ENCODE results near the gene POU4F2.

The POU4F2 gene, protein sequence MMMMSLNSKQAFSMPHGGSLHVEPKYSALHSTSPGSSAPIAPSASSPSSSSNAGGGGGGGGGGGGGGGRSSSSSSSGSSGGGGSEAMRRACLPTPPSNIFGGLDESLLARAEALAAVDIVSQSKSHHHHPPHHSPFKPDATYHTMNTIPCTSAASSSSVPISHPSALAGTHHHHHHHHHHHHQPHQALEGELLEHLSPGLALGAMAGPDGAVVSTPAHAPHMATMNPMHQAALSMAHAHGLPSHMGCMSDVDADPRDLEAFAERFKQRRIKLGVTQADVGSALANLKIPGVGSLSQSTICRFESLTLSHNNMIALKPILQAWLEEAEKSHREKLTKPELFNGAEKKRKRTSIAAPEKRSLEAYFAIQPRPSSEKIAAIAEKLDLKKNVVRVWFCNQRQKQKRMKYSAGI

DNA sequence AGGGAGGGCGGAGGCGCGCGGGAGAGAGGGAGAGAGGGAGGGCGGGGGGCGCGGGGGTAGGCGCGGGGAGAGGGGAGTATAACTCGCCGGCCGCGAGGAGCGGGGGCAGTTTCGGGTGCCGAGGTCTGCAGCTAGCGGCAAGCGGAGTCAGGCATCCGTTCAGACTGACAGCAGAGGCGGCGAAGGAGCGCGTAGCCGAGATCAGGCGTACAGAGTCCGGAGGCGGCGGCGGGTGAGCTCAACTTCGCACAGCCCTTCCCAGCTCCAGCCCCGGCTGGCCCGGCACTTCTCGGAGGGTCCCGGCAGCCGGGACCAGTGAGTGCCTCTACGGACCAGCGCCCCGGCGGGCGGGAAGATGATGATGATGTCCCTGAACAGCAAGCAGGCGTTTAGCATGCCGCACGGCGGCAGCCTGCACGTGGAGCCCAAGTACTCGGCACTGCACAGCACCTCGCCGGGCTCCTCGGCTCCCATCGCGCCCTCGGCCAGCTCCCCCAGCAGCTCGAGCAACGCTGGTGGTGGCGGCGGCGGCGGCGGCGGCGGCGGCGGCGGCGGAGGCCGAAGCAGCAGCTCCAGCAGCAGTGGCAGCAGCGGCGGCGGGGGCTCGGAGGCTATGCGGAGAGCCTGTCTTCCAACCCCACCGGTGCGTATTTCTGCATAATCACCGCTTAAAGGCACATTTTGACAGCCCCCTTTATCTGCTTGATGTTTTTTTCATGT lies at the start of gene POU4F2:
Gene POU4F2 (plus strand): TSS at position 108 of the 720 bp plus-strand sequence. CDS start 248 bp downstream, at position 356.
- no peak for DNase-seq

DNA sequence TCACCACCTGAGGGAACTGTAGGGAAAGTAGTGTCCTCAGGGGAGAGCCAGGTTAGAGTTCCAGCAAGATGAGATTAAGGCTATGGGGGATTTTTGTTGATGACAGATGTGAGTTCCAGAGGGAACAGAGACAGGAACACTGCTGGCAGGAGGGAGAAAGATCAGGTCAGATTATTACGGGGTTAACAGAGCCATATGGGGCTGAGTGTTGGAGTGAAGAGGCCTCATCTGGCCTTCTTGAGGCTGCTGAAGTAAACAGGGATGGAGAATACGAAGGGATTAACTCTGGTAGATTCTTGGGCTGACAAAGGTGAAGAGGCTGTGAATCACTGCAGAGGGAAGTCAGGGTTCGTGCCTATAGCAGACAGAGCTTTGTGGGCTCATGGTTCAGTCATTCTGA lies 47.9 kb upstream of the POU4F2 start:
- DNase-seq, result no peak

DNA sequence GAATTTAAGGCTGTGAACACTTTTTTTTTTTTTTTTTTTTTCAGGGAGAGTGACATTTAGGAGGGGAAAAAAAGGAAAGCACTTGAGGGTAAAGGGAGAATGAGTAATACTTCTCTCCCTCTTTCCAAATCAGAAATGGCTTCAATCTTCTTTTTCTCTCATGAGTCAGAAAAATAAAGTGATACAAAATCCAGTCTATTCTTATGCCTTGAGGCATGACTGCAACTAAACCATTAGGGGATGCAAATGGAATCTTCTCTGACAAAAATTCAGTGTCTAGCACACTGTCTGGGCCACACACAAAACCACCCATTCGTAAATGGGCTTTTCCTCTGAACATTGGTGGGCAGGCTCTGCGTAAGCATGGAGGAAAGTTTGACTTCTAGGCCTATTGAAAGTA lies 46.7 kb upstream of the POU4F2 start:
- DNase-seq, result no peak

DNA sequence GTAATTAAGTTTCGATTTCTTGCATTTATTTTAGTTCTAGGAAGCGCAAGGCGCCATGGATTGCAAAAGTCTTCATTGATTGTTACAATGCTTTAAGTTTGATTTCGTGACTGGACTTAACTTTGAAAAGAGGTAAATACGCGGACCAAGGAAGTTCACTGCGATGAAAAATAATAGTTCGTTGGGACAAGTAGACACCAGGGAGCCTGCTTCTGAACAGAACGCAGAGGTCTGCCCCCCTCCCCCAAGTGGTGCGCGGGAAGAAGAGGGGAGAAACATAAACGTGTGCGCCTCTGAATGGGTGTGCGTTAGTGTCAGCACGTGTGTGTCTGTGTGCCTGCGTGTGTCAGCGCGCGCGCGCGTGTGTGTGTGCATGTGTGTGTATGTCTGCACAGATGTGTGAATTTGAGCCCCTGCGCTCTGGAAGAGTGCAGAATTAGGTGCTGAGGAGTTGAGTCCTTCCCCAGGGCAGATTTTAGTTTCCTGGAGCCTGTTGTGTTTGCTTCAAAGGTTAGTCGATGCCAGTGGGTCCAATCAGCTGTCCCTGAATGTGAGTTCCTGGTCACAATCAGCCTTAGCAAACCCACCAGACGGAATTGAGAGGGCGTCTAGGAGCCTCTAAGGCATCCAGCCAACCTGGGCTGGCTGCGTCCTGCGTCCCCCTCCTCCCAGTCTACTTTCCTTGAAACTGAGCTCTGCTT lies 5.8 kb upstream of the POU4F2 start:
- DNase-seq, result no peak

DNA sequence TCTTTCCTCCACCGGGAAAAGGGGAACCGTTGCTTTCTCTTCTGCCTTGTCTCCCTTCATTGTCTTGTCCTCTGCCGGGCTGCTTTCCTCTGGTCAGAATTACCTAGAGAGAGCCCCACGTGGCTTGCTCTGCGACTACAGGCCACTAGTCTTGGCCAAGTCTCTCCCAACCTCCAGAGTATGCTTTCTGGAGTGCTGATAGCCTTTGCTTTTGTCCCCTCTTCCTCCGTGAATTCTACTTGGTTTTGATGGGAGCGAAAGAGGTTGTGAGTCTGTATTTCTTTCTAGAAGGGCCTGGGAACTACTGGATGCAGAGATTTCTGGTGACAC lies 5.3 kb upstream of the POU4F2 start:
- DNase-seq, result no peak

DNA sequence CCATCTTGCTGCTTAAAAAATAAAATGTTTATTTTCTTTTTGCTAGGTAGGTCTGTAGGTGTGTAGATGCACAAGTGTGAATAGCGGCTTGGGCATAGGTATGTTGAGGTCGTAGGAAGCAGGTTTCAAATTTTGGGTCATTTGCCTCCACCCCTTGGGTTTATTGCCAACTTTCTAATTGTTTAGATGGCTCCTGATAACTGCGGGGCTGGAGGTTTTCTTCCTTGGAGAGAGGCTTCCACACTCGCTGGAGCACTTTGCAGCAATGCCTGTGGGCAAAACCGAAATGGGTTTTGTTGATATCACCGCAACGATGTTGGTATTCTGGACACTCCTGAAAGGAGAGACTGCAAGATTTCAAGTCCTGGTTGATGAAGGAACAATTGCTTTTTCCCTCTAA lies 3.9 kb upstream of the POU4F2 start:
- DNase-seq, result no peak

DNA sequence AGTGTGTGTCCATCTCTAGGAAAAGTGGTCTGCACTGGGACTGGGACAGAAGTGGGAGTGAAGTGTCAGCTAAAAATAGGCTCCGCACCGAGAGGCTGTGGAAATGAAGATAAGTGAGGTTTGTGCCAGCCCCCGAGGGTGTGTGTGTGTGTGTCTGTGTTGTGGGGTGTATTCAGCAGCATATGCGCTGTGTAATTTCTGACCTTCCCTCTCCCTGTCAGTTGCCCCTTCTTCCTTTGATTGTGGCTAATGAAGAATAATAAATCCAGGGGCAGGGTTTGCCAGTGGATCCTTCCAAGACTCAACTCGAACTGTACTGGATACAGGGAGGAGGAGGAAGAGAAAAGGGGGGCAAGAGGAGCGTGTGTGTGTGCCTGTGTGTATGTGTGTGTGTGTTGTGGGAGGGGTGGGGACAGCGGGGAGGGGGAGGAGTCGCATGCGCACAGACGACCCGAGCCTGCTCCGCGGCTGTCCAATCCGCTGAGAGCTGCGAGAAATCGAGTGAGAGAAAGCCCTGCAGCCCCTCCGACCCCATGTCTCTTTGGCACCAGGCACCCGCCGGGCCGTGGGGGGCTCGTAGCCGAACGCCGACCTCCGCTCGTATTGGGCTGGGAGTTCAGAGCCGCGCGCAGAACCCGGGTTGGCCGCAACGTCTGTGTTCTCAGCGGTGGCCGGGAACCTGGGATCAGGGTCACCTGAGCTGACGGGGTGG lies 916 bp upstream of the POU4F2 start:
- DNase-seq, result no peak

DNA sequence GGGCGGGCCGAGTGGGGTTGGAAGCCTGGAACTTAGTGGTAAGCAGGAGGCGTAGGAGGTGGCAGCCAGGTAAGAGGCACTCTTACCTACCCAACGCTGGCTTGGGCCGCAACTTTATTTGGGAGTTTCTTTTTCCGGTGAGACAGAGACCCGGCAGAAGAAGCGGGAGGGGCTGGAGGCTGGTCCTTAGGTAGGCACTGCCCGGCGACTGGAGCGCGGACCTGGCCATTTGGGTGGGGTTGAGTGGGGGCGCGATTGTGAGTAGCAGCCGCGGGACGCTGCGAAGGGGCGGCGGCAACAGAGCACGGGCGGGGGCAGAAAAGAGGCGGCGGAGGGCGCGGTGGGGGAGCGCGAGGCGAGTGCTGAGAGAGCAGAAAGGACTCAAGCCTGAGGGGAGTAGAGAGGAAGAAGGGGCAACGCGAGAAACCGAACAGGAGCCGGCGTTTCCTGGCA lies 334 bp upstream of the POU4F2 start:
- no peak for DNase-seq

DNA sequence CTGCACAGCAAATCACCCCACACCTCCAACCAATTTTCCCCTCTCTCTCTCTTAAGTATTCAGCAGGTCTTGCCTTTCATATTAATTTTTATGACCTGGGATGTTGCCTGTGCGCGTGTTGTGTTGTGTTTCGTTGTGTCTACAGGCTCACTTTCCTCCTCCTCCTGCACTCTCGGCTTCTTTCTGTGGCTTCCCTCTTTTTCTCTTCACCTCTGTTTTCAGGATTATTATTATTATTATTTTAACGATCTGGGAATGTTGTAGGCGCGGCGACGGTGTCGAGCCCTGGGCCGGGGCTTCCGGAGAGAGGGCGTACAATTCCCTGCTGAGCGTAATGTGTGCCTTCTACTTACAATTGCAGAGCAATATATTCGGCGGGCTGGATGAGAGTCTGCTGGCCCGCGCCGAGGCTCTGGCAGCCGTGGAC lies 826 bp downstream of the POU4F2 start:
- DNase-seq, result no peak

DNA sequence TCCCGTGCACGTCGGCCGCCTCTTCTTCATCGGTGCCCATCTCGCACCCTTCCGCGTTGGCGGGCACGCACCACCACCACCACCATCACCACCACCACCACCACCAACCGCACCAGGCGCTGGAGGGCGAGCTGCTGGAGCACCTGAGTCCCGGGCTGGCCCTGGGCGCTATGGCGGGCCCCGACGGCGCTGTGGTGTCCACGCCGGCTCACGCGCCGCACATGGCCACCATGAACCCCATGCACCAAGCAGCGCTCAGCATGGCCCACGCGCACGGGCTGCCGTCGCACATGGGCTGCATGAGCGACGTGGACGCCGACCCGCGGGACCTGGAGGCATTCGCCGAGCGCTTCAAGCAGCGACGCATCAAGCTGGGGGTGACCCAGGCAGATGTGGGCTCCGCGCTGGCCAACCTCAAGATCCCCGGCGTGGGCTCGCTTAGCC lies 1.4 kb downstream of the POU4F2 start:
- DNase-seq, result no peak

DNA sequence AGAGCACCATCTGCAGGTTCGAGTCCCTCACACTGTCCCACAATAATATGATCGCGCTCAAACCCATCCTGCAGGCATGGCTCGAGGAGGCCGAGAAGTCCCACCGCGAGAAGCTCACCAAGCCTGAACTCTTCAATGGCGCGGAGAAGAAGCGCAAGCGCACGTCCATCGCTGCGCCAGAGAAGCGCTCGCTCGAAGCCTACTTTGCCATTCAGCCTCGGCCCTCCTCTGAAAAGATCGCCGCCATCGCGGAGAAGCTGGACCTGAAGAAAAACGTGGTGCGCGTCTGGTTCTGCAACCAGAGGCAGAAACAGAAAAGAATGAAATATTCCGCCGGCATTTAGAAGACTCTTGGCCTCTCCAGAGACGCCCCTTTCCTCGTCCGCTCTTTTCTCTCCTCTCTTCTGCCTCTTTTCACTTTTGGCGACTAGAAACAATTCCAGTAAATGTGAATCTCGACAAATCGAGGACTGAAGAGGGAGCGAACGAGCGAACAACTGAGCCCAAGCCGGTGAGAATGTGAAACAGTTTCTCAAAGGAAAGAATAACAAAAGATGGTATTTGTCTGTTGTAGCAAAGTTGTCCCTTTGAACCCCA lies 1.9 kb downstream of the POU4F2 start:
- DNase-seq, result no peak

DNA sequence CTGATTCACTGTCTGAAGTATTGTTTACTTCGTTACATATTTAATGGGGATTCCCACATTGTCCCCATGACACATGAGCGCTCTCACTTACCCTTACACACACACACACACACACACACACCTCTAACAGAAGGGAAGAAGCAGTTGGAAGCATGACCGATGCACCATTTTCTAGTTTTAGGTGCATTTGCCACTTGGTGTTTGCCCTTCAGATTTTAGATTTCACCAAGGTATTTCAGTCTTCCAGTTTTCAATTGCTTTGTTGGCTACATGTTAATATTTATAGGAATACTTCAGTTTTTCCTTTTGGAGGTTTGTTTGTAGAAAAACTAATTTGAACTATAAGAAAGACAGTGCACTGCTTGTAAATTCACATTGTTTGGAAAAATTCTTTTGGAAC lies 3.1 kb downstream of the POU4F2 start:
- DNase-seq, result no peak

DNA sequence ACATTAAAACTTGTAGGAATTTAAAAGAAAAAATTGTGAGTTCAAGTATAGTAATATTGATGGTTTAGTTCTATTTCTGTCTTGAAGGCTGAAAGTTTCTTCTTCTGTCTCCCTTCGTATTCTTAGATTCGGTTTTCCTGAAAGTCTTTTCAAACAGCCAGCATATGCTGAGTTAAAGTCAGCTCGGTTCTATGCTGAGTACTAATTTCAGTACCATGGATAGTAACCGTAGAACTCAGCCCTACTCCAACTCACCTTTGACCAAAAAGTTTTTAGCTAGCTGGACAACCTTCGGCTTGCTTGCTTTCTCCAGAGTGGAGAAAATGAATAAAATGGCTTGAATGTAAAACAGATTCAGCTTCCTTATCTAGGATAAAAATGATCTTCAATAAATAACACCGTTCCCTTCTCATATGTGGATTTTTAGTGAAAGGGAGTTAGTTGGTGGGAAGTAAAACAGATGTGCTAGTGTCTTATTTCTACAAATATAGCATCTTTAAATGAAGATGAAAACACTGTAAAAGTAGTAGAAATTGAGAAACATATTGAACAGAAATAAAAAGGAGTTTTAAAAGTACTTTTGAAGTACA lies 5.2 kb downstream of the POU4F2 start:
- DNase-seq, result no peak

DNA sequence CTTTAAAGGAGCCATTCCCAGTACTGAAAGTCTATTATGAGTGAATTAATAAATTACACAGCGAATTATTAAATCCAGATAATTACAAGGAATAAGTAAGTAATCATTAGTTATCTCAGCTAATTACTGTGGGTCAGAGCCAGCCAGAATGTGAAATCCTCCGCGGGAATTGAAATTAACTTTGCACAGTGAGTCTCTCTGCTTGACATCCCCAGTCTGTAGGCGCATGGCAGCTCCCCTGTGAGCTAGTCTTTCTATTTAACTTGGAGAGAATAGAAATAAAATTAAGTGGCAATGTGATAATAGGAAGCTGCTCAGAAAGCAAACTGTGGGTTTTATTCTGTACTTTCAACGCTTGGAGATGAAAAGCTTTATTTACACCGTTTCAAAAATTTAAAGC lies 7.2 kb downstream of the POU4F2 start:
- no peak for DNase-seq

DNA sequence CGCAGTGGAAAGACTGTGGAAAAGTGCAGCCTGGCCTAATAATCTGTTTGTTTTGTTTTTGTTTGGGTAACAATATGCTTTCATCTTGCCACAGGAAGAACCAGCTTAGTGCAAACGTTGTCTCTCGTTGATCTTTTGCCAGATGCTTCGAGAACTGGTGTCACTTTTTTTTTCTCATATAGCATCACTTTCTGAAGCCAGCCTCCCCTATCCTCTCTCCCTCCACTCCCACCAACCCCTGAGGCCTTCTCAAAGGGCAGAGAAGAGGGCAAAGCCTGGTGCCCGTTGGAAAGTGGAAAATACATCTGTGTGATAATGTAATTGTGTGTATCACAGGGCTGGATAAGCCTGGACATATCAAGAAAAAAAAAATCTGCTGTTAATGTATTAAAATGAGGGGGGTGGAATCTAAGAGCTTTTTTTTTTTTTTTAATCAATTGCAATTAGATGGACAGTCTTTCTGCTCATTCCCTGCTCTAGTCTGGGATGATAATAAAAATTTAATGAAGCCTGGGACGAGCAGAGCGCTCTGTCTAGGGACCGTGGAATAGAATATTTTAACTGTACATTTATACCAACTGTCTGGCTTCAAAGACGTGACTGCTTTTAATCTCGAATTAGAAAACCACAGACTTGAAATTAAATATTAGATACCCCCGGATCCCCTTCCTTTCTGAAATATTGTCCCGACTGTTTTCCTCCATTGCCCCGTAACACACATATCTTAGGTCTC lies 8.1 kb downstream of the POU4F2 start:
- DNase-seq, result no peak

DNA sequence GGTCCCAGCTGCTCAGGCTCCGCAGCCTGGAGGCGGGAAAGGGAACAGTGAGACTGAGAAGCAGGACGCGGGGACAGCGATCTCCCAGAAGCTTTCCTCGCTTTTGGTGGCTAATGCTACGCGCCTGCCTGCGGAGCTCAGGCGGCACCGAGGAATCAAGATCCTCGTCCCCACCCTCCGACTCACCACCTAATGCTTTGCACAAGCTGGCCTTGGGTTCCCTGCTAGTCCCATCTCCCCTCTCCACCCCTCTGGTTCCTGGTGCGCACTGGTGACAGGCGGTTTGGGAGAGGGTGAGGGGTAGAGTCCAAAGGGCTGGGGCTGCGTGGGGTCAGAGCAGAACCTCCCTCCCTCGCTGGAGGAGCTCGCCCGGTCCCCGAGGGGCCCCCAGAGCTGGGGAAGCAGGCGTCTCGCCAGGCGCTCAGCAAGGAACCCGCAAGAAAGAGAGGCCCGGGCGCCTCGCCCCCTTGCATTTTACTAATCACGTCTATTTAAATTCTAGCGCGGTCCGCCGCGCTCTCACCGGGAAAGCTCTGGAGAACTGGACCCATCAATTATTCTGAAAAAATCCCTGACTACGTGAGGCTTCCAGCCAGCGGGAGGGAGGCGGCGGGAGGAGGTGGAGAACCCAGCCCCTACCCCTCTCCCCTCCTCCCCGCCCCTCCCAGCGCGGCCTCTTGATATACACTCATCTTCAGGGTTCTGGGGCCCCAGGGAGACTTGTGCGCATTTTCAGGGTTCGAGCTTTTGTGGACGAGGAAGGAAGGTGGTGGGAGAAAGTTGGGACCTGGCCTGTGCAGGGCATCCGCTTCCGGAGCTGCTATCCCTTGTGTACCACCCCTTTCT lies 9.1 kb downstream of the POU4F2 start:
- DNase-seq, result no peak

DNA sequence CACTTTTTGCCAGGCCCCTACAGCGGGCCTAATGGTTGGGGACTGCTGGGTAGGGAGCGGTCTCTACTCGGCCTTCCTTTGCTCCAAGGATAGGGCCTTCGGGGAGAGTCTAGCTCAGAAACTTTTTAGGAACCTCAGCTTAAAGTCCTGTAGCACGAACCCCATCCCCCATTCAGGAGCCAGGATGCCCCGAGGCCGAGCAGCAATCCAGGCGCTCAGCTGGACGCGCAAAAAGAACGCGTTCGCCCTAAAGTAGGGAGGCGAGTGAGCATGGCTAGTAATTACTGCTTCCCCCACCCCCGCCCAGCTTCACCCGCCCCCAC lies 9.7 kb downstream of the POU4F2 start:
- DNase-seq, result no peak

DNA sequence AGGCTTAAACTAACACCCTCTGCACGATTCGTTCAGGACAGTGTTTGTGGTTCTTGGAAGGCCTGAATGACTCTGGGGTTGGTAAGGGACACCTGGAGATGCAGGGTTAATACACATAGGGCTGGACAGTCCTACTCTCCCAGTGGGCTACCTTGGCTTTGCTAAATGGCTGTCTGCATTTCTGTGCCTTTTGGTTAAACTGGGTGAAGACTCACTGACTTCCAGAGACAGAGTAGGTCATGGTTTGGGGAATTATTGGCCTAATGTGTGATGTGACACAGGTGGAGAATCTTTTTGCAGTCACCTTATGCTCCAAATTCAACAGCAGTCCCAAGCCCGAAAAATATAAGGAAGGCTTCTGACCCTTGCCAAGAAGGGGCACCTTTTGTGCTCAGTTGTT lies 10.5 kb downstream of the POU4F2 start:
- no peak for DNase-seq

DNA sequence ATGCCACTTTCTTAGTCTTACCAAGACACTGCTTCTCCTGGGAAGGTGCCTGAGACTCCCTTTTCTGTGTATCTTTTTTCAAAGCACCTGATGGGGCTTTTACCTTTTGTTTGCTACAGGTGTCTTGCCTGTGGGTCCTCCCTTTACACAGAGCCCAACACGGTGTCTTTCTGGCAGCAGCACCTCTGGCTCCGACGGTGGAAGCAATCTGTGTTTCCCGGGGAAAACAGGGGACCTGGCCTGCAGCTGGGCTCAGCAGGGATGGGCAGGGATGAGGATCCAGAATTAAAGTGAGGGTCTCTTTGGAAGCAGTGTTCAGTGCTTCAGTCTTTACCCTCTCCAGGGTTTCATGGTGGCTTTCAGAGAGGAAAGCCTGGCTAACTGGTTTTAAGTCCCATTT lies 11.3 kb downstream of the POU4F2 start:
- DNase-seq, result no peak

DNA sequence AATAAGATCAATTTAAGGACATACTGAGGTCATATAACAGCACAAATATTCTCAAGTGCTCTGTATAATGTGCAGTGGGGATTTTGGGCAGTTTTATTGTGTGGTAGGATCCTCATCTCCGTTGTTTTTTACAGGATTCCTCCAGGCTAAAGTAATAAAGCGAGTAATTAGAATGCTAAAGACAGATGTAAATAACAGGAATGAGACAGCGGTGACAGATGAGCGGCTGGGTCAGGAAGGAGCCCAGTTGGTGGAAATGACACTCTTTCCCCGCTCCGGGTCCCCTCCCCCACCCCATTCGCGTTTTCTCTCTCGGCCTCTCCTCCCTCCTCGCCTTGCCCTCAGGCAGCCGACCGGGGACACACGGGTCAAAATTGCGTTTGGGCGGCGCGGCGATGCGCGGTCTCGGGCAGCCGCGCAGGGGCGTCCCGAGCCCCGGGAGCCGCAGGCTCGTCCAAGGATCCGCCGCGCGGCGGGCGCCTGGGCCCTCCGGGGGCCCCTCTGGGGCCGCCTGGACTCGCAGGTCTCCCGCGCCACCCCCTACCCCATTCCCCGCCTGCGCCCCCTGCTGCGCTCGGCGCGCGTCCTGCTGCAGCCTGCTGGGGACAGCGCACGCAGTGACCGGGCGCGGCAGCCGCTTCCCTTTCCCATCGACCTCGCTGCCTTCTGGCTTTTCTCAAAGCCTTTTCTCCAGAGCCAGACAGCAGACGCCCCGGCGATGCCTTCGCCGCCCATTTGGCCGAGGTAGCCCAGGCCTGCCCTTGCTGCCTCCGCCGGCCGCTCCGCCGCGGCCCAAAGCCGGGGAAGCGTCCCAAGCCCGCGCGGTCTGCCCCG lies 16.2 kb downstream of the POU4F2 start:
- DNase-seq, result no peak

Measured in cortex of kidney (tissue), 1 donor.